Heart left ventricle (tissue), 13 donors: ENCODE data around the gene TRIM44.

Source experiments
- POLR2A ChIP-seq, 2 donors: fragments of 450-650 bp; IDR thresholded peaks; one replicate each; pipeline ENCODE4 v1.6.1; 2017; ENCODE audit warnings: antibody characterized with exemption in 2 of 2, mild to moderate bottlenecking in 2 of 2, moderate library complexity in 2 of 2
- TF ChIP-seq, protein P1 (sequence below), 12 donors: fragments of 200-600 bp; sonication (generic) in 4 of 12; IDR thresholded peaks; one replicate each; pipeline versions ENCODE4 v1.5.0 to v1.8.0; 2018 to 2022; ENCODE audit warnings: antibody characterized with exemption in 12 of 12, mild to moderate bottlenecking in 5 of 12
- donor health status: ischemic (EF 13 %, LVEDD 7.1; RV severe dilation, severe dysfunction).
- donor health status: DM: no; HTN: yes; CAD: no.
- donor health status: DM: no; HTN: no; CAD: no.
- donor health status: ischemic (EF 25% LVEDD 6.9; RV normal size, moderate dysfunction).
- donor health status: ischemic (EF 25% LVEDD 5.7; RV mildly dilated, moderate dysfunction).
- donor health status: ischemic (EF 35%, LVEDD 5.7; RV mildly dilated, moderate dysfunction).
- donor health status: nonischemic (EF 11% LVEDD 7.7; RV severe dilation, severe dysfunction).
- donor health status: DM: yes; HTN: yes; CAD: no.
- donor health status: PGD.
- donor health status: ischemic (EF 29% LVEDD 5.4; RV normal size, mild dysfunction).
- donor health status: nonischemic (EF 23%, LVEDD 6.1; RV moderate dilation, normal function).

- TF ChIP-seq POLR2A (IDR thresholded peaks at IDR 0.05), result no peak
- TF ChIP-seq, protein P1, sequence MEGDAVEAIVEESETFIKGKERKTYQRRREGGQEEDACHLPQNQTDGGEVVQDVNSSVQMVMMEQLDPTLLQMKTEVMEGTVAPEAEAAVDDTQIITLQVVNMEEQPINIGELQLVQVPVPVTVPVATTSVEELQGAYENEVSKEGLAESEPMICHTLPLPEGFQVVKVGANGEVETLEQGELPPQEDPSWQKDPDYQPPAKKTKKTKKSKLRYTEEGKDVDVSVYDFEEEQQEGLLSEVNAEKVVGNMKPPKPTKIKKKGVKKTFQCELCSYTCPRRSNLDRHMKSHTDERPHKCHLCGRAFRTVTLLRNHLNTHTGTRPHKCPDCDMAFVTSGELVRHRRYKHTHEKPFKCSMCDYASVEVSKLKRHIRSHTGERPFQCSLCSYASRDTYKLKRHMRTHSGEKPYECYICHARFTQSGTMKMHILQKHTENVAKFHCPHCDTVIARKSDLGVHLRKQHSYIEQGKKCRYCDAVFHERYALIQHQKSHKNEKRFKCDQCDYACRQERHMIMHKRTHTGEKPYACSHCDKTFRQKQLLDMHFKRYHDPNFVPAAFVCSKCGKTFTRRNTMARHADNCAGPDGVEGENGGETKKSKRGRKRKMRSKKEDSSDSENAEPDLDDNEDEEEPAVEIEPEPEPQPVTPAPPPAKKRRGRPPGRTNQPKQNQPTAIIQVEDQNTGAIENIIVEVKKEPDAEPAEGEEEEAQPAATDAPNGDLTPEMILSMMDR (IDR thresholded peaks at IDR 0.05), result no peak
Measured at GRCh38 chr11:35614939-35615569, 47.5 kb upstream of the TRIM44 start.
